D721Med (cell line): ENCODE data around the gene NUP93.
"Not testable (repeated sequence)": the region's sequence is repeated elsewhere in the genome, so short reads cannot be mapped to it uniquely, and the experiment has no call there.

Experiments used
- DNase-seq: peaks from one replicate; pipeline ENCODE4 v3.0.0; 2011; ENCODE audit warnings: low spot score; ENCODE audit not compliant: insufficient read length
- FAIRE-seq: peaks from 2 replicates; lab custom pipeline; 2011; peaks lifted over from hg19 to GRCh38; lab: Jason Lieb, UNC
- CTCF ChIP-seq: IDR thresholded peaks from 2 replicates; pipeline ENCODE4 v1.5.1; 2012; ENCODE audit warnings: mild to moderate bottlenecking, control low read depth; ENCODE audit not compliant: insufficient read depth; ENCODE audit errors: missing control alignments

Gene NUP93

GRCh38 chr16:56787167-56787566, 57.2 kb downstream of the NUP93 start:
- DNase-seq (no peak), FAIRE-seq (no peak)
- no peak for TF ChIP-seq CTCF

DNA sequence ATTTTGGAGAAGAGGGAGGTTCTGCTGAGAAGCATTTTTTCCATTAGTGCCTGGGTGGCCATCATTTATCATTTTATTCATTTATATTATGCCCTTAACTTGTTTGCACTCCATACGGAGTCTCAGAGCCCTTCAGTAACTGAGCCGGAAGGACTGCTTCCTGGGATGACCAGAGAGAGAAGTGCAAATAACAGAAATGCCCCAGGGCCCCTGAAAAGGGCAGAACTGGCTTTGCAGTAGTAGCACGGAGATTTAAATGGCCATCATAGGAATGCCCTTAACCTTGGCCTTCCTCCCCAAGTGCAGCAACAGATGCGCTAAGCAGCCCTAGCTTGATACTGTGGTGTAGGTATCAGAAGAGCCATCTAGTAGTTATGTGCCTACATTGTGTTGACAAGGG, 58.5 kb downstream of the NUP93 start:
- TF ChIP-seq CTCF = no peak
- FAIRE-seq (no peak), DNase-seq (no peak)

DNA sequence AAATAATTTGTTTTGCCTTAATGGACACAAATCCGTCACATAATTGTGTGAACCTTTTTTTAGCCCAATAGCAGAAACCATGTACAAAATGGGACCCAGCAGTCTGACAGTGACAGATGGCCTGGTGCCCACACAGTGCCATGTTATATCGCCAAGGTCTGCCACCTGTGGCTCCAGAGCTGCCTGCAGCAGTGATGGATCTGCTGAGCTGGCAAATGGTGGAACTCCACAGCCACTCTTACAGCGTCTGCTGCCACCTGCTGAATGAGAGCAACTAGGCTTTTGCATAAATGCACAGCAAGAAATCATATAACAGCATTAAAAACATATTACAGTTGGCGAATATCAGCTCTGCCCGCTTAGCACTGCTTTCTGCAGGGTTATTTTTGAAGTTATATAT, 59.4 kb downstream of the NUP93 start:
- FAIRE-seq = no peak
- TF ChIP-seq CTCF = peak; percentile 86
- no peak for DNase-seq

DNA sequence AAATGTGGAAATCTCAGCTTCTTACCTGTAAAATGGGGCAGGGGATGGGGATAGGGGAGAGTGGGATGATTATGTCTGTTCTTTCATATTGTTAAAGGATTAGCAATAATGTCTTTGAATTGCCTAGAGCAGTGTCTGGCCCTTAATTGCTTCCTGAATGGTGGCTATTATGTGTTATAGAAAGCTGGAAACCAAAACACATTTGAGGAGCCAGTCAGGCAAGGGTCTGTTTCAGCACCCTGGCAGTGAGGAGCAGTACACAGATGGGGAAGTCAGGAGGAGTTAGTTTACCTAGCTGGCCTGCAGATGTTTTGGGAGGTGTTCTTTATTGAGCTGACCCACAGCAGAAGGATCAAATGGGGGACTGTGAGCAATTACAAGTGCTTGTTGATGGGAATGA, 63.0 kb downstream of the NUP93 start:
- DNase-seq = no peak
- no peak for TF ChIP-seq CTCF

DNA sequence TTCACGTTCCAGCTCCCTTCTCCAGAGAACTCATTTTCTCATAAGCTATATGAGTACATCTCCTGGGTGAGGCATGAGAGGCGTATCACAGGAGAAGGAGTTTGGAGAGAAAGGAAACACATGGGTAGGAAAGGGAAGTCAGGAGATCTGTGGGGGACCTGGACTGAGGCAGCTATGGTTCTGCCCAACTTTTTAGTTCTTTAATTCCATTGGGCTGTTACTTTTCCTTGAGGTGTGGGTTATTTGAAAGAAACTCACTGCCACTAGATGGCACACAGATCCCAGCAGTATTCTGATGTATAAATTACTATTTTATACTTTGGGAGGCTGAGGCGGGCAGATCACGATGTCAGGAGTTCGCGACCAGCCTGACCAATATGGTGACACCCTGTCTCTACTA, 63.6 kb downstream of the NUP93 start:
- no peak for FAIRE-seq
- TF ChIP-seq CTCF = peak; percentile 44
- DNase-seq = no peak

More for the DNA sequence above, 63.0 kb downstream of the NUP93 start:
- no peak for FAIRE-seq

DNA sequence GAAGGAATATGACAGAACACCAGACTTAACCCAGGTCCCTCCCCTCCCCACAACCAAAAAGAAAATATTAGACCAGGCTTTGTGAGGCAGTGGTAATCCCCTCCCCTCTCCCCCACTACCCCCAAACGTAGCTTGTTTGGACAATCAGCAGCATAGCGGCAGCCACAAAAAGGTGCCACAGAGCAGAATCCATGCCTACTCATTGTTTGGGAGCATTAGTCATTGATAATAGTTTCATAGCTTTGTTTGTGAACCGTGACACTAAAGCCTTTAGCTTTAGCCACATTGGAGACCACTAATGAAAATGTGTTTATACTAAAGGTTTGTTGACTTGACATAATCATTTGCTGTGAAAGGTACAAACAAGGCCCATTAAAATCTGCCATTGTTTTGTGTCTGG, 65.1 kb downstream of the NUP93 start:
- DNase-seq (no peak), FAIRE-seq (no peak)
- TF ChIP-seq CTCF = no peak

GRCh38 chr16:56797038-56797437, 67.1 kb downstream of the NUP93 start:
- DNase-seq, FAIRE-seq: not testable (repeated sequence)

DNA sequence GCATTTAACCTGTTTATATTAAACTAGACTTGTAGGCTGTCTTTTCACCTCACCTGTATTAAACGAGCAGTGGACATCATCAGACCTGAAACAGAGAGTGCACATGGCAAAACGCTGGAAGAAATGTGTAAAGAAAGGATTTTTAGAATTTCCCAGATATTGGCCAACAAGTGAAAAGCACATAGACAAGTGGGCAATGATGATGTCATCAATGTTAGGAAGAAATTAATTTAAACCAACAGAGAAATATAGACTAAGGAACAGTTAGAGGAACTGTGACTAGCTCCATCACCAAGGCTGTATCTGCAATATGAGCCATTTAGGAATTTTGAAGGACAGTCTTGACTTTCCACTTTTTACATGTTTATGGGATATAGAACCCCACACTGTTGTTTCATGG, 67.9 kb downstream of the NUP93 start:
- no peak for DNase-seq
- no peak for FAIRE-seq
- TF ChIP-seq CTCF = no peak
